Bone marrow (tissue), 2 donors: ENCODE measurements around the gene FCN2.
A peak's percentile ranks its signal among the peaks of the same experiment; 100 is the strongest.

Experiments
- DNase-seq, 2 donors: peaks; one replicate each; lab custom pipeline; 2025; lab: John Stamatoyannopoulos, UW

The FCN2 gene

GRCh38 chr9:134888603-134889190 is 8.1 kb downstream of the FCN2 start:
- DNase-seq: no peak

GRCh38 chr9:134889386-134890154 is 9.0 kb downstream of the FCN2 start:
- no peak for DNase-seq

- no peak for DNase-seq
Observed at GRCh38 chr9:134890155-134890495, 9.5 kb downstream of the FCN2 start.

GRCh38 chr9:134891053-134891452 is 10.4 kb downstream of the FCN2 start:
- no peak for DNase-seq

GRCh38 chr9:134891713-134892112 is 11.1 kb downstream of the FCN2 start:
- DNase-seq: no peak

GRCh38 chr9:134892221-134892620 is 11.6 kb downstream of the FCN2 start:
- no peak for DNase-seq

GRCh38 chr9:134892820-134893420 is 12.3 kb downstream of the FCN2 start:
- DNase-seq: no peak

- DNase-seq: no peak
Observed at GRCh38 chr9:134894136-134894860, 13.7 kb downstream of the FCN2 start.

GRCh38 chr9:134895097-134895496 is 14.5 kb downstream of the FCN2 start:
- DNase-seq: no peak

- no peak for DNase-seq
Observed at GRCh38 chr9:134895567-134895907, 14.9 kb downstream of the FCN2 start.

GRCh38 chr9:134895908-134896833 is 15.6 kb downstream of the FCN2 start:
- peak in 1 of 2 donors; percentile 85 for DNase-seq

GRCh38 chr9:134896834-134897583 is 16.4 kb downstream of the FCN2 start:
- no peak for DNase-seq

- DNase-seq: no peak
Observed at GRCh38 chr9:134897584-134898170, 17.1 kb downstream of the FCN2 start.

- DNase-seq: no peak
Observed at GRCh38 chr9:134898319-134898718, 17.7 kb downstream of the FCN2 start.

GRCh38 chr9:134899168-134899567 is 18.6 kb downstream of the FCN2 start:
- DNase-seq: no peak

GRCh38 chr9:134899818-134900217 is 19.2 kb downstream of the FCN2 start:
- DNase-seq: no peak

GRCh38 chr9:134902936-134903335 is 22.3 kb downstream of the FCN2 start:
- DNase-seq: peak in 1 of 2 donors; percentile 80

GRCh38 chr9:134908524-134909309 is 28.1 kb downstream of the FCN2 start:
- no peak for DNase-seq

- DNase-seq: no peak
Observed at GRCh38 chr9:134909511-134910481, 29.2 kb downstream of the FCN2 start.
